HepG2 (cell line): ENCODE measurements around the gene HCRT. TPM values are rescaled to one million over a fixed set of nuclear protein-coding genes. Genes with fewer than 3 reads are reported as not detected.
A peak's percentile ranks its signal among the peaks of the same experiment; 100 is the strongest.

Source experiments
- POLR2AphosphoS2 ChIP-seq: IDR thresholded peaks from 2 replicates; pipeline ENCODE4 v1.6.1; 2011; ENCODE audit warnings: low read depth, low read length, improper control_type of control experiment
- RFX1 ChIP-seq: fragments of 450-650 bp; IDR thresholded peaks from 2 replicates; pipeline ENCODE4 v1.6.1; 2017
- ZNF12 ChIP-seq: sonication (generic); formaldehyde crosslinking; IDR thresholded peaks from 2 replicates; pipeline ENCODE4 v1.5.0; 2020; ENCODE audit warnings: missing genetic modification reagents
- ZNF382 ChIP-seq: sonication (generic); formaldehyde crosslinking; IDR thresholded peaks from 2 replicates; pipeline ENCODE4 v1.5.0; 2020; ENCODE audit warnings: missing genetic modification reagents, mild to moderate bottlenecking, borderline replicate concordance
- polyA plus RNA-seq, 8 experiments: library from polyadenylated mRNA; depleted of rRNA in 3 of 8; stranded (reverse) in 7 of 8; unstranded in 1 of 8; fragments of >200 nt; fragmentation: Illumina TruSeq in 4 of 8; extraction: Trizol in 4 of 8; gene quantifications; 2 replicates each; pipeline versions ENCODE4 v1.2.1 to v1.2.3, GENCODE V29; 2011 to 2016; ENCODE audit warnings: low read depth in 4 of 8, missing spikeins in 1 of 8, mixed read lengths in 1 of 8; ENCODE audit not compliant: insufficient read depth in 1 of 8
- total RNA-seq, 5 experiments: library from RNA; depleted of rRNA; stranded (reverse); fragments of >200 nt; fragmentation: Illumina TruSeq; extraction: Trizol; gene quantifications; 2 replicates each; pipeline ENCODE4 v1.2.3, GENCODE V29; 2016; ENCODE audit warnings: low read depth in 1 of 5
- TF ChIP-seq, protein P1 (sequence below): sonication (generic); formaldehyde crosslinking; IDR thresholded peaks from 2 replicates; pipeline ENCODE4 v1.4.0; 2020; ENCODE audit warnings: low read depth, missing genetic modification reagents
- TF ChIP-seq, protein P2 (sequence below): sonication (generic); formaldehyde crosslinking; IDR thresholded peaks from 2 replicates; pipeline ENCODE4 v1.8.1; 2023; ENCODE audit warnings: mild to moderate bottlenecking, missing genetic modification reagents
- TF ChIP-seq, protein P3 (sequence below): sonication (generic); formaldehyde crosslinking; IDR thresholded peaks from 2 replicates; pipeline ENCODE4 v1.8.1; 2022; ENCODE audit warnings: mild to moderate bottlenecking, missing genetic modification reagents
- TF ChIP-seq, protein P4 (sequence below), 2 experiments: sonication (generic) in 1 of 2; formaldehyde crosslinking in 1 of 2; IDR thresholded peaks; 2 replicates each; pipeline versions ENCODE4 v1.4.0 to v1.6.1; 2018 to 2020; ENCODE audit warnings: missing genetic modification reagents in 2 of 2, borderline replicate concordance in 1 of 2, low read depth in 1 of 2, mild to moderate bottlenecking in 1 of 2, missing biosample characterization in 1 of 2

The HCRT gene
- total and polyA plus RNA-seq, 2 of the 13 experiments (the other 11 are each of a cell fraction or from before 2014, with no cell fraction given): not detected

DNA sequence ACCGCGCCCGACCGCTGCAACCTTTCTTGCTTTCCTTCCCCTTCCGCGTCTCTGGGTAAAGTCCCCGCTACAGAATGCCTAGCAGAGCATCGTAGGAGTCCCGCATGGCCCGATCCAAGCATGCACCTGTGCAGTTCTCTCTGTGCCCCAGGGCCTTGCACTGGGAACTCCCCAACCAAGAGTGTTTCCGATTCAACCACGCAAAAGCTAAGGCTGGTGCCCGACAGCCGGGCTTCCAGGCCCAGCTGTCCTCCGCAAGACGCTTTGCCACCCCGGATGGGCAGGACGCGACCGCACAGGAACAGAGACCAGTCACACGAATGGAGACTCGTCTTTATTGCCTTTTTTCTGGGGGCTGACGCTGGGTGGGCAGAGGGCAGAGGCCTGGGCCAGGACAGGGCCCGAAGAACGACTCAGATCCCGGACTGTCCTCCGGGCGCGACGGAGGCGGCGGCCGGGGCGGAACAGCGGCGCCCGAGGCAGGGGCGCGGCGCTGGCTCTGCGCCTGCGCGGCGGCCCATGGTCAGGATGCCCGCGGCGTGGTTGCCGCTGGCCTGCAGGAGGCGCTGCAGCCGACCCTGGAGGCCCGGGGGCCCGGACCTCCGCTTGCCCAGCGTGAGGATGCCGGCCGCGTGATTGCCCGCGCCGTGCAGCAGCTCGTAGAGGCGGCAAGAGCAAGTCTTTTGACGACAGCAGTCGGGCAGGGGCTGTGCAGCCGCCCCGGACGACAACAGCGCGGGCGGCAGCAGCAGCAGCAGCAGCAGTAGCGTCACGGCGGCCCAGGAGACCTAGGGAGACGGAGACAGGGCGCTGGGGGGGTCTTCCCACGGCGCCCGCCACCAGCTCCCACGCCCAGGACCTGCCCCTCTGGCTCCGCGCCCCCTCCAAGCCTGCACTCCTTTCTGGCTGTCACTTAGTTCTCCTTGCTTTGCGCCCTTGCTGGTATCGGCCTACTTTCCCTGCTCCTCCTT lies 1.2 kb downstream of the HCRT start (continued):
- TF ChIP-seq, protein P1, sequence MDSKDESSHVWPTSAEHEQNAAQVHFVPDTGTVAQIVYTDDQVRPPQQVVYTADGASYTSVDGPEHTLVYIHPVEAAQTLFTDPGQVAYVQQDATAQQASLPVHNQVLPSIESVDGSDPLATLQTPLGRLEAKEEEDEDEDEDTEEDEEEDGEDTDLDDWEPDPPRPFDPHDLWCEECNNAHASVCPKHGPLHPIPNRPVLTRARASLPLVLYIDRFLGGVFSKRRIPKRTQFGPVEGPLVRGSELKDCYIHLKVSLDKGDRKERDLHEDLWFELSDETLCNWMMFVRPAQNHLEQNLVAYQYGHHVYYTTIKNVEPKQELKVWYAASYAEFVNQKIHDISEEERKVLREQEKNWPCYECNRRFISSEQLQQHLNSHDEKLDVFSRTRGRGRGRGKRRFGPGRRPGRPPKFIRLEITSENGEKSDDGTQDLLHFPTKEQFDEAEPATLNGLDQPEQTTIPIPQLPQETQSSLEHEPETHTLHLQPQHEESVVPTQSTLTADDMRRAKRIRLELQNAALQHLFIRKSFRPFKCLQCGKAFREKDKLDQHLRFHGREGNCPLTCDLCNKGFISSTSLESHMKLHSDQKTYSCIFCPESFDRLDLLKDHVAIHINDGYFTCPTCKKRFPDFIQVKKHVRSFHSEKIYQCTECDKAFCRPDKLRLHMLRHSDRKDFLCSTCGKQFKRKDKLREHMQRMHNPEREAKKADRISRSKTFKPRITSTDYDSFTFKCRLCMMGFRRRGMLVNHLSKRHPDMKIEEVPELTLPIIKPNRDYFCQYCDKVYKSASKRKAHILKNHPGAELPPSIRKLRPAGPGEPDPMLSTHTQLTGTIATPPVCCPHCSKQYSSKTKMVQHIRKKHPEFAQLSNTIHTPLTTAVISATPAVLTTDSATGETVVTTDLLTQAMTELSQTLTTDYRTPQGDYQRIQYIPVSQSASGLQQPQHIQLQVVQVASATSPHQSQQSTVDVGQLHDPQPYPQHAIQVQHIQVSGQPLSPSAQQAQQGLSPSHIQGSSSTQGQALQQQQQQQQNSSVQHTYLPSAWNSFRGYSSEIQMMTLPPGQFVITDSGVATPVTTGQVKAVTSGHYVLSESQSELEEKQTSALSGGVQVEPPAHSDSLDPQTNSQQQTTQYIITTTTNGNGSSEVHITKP (CRISPR knock-in tag): peak; percentile 47; the same call in 1 of the 2 replicates
- TF ChIP-seq RFX1 (no peak), ZNF382 (CRISPR knock-in tag) (no peak), POLR2AphosphoS2 (no peak), ZNF12 (no peak)
- TF ChIP-seq, protein P2, sequence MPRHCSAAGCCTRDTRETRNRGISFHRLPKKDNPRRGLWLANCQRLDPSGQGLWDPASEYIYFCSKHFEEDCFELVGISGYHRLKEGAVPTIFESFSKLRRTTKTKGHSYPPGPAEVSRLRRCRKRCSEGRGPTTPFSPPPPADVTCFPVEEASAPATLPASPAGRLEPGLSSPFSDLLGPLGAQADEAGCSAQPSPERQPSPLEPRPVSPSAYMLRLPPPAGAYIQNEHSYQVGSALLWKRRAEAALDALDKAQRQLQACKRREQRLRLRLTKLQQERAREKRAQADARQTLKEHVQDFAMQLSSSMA (CRISPR knock-in tag): peak; percentile 82; the same call in 1 of the 2 replicates
- TF ChIP-seq, protein P3, sequence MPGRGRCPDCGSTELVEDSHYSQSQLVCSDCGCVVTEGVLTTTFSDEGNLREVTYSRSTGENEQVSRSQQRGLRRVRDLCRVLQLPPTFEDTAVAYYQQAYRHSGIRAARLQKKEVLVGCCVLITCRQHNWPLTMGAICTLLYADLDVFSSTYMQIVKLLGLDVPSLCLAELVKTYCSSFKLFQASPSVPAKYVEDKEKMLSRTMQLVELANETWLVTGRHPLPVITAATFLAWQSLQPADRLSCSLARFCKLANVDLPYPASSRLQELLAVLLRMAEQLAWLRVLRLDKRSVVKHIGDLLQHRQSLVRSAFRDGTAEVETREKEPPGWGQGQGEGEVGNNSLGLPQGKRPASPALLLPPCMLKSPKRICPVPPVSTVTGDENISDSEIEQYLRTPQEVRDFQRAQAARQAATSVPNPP (CRISPR knock-in tag): no peak
- TF ChIP-seq, protein P4, sequence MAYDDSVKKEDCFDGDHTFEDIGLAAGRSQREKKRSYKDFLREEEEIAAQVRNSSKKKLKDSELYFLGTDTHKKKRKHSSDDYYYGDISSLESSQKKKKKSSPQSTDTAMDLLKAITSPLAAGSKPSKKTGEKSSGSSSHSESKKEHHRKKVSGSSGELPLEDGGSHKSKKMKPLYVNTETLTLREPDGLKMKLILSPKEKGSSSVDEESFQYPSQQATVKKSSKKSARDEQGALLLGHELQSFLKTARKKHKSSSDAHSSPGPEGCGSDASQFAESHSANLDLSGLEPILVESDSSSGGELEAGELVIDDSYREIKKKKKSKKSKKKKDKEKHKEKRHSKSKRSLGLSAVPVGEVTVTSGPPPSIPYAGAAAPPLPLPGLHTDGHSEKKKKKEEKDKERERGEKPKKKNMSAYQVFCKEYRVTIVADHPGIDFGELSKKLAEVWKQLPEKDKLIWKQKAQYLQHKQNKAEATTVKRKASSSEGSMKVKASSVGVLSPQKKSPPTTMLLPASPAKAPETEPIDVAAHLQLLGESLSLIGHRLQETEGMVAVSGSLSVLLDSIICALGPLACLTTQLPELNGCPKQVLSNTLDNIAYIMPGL (CRISPR knock-in tag; IDR thresholded peaks at IDR 0.05; ENCODE audit: borderline replicate concordance in 1 of 2, low read depth in 1 of 2): peak; percentile 86 to 92; a peak in 3 of 4 replicates
- TF ChIP-seq, all 625 proteins: peak for 359
